Stimulated activated CD4-positive, alpha-beta T cell treated with anti-CD3 and anti-CD28 coated beads, Interleukin-1b, Interleukin-23, amount 100 ng/mL, for 24 hours (primary cell): Measurements from ENCODE around the gene RPL18.
"Not testable (repeated sequence)": the region's sequence is repeated elsewhere in the genome, so short reads cannot be mapped to it uniquely, and the experiment has no call there.

Experiments
- DNase-seq, 4 experiments: peaks; one replicate each; pipeline ENCODE4 v3.0.0-alpha.2; 2020; ENCODE audit warnings: low read depth in 4 of 4, low spot score in 1 of 4

The RPL18 gene

DNA sequence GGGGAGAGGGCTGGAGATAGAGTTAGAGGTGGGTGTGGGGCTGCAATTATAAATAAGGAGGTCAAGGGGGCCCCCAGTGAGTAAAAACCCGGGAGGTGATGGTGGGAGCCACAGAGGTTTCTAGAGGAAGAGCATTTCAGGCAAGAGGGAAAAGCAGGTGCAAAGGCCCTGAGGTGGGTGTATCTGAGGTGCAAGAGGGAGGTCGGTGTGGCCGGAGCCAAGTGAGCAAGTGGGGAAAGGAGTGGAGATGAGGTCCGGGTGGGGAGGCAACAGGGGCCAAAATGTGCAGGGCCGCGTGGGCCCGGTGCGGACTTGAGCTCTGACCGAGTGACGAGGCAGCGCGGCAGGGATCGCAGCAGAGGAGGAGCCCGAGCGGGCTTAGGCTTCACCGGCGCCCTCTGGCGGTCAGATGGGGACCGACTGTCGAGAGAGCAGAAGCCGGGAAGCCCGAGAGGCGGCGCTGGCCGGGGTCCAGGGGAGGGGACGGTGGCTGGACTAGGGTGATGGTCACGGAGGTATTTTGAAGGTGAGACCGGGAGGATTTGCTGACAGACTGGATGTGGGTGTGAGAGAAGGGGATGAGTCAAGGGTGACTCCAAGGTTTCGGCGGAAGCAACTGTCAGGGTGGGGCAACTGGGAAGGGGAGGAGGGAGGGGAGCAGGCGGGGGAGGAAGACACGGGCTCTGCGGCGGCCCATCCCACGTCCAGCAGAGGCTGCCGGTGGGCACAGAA lies 30.1 kb downstream of the RPL18 start:
- DNase-seq, result peak; percentile 74 to 83 (median 76)

DNA sequence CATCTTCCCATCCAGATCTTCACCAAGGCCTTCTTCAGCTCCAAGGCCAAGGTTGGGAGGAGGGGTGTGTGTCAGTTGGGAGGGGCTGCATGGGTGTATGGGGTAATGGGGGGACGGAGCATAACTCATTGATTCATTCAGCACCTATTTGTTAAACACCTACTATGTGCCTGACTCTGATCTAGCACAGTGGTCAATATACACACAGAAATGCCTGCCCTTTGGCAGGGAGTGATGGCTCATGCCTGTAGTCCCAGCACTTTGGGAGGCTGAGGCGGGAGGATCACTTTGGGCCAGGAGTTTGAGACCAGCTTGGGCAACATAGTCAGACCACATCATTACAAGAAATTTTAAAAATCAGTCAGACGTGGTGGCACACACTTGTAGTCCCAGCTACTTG lies 31.6 kb downstream of the RPL18 start:
- DNase-seq, result no peak

DNA sequence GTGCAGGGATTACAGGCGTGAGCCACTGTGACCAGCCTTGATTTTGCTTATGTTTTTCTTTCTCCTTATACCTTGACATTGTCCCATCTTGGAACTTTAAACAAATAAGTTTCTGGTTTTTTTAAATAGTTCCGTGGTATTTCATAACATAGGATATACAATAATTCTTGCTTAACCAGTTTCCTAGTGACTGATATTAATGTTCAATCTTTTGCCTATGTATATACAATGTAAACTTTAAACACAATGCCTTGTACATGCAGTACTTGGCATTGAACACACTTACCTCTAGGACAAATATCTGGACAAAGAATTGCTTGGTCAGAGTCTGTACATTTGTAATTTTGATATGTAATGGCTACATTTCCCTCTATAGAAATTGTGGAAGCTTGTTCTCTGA lies 36.8 kb downstream of the RPL18 start:
- DNase-seq, result no peak

- DNase-seq, result no peak
These were observed 40.1 kb downstream of the RPL18 start for GRCh38 chr19:48578891-48579290.

- DNase-seq, result not testable (repeated sequence)
These were observed 41.1 kb downstream of the RPL18 start for GRCh38 chr19:48577908-48578307.

- DNase-seq, result no peak
These were observed 42.9 kb downstream of the RPL18 start for GRCh38 chr19:48575931-48576622.

DNA sequence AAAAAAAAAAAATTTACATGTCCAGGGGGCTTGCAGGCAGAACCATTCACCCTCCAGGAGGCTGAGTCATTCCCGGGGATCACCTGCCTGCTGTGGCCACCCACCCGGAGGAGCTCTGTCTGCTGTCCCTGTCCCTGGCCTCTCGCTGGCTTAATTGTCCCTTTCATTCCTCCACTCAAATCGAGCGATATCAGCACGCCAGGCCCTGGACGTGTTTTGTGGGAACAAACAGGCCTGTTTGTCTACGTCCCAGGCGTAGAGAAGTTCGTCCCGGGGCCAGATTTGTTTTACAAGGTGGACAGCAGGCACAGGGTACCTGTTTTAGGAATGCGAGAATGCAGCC lies 45.8 kb downstream of the RPL18 start:
- no peak for DNase-seq

GRCh38 chr19:48571378-48572162 lies 47.4 kb downstream of the RPL18 start:
- DNase-seq, result no peak

- no peak for DNase-seq
These were observed 49.2 kb downstream of the RPL18 start for GRCh38 chr19:48569814-48570213.

DNA sequence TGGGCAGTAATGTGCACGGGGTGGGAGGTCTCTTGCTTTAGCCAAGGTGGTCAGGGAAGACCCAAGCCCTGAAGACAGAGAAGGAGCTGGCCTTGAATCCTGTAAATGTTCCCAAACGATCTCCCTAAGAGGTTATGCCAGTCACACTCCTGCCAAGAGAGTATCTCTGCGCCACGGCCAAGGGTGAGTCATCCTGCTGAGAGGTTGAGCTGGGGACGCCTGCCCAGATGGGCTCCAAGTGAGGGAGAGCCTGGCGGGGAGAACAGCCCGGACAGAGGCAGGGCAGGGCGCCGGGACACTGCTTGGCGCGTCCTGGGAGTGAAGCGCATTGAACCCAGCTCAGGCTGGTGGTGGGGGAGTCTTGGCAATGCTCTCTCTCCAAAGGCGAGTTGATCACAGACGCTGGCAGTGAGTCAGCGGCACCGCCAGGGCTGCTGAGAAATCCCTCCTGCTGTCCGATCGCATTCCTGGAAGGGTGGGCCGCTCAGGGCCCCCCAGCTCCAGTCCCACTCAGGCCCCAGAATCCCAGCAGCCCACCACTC lies 50.6 kb downstream of the RPL18 start:
- no peak for DNase-seq
